H9 (cell line): Measurements from ENCODE around the gene SELPLG. TPM values are rescaled to one million over a fixed set of nuclear protein-coding genes. Genes with fewer than 3 reads are reported as not detected.
A peak's percentile ranks its signal among the peaks of the same experiment; 100 is the strongest.

Experiments used
- DNase-seq: peaks from one replicate; pipeline ENCODE4 v3.0.0-alpha.2; 2017
- H2AFZ ChIP-seq: one replicate; pipeline ENCODE4 v1.6.1; 2013; ENCODE audit warnings: mild to moderate bottlenecking, low read length, control low read depth, moderate library complexity
- H2AK5ac ChIP-seq: 2 replicates; pipeline ENCODE4 v1.6.1; 2013; ENCODE audit warnings: low read length, control low read depth, mixed read lengths; ENCODE audit not compliant: insufficient read length
- H2BK120ac ChIP-seq: one replicate; pipeline ENCODE4 v1.6.1; 2013; ENCODE audit warnings: low read depth, mild to moderate bottlenecking, low read length, control low read depth, inconsistent platforms; ENCODE audit not compliant: poor library complexity, severe bottlenecking
- H2BK12ac ChIP-seq: 2 replicates; pipeline ENCODE4 v1.6.1; 2013; ENCODE audit warnings: low read length, control low read depth, mixed read lengths, low read depth; ENCODE audit not compliant: insufficient read length
- H2BK15ac ChIP-seq: 2 replicates; pipeline ENCODE4 v1.6.1; 2013; ENCODE audit warnings: low read depth, low read length, control low read depth
- H2BK20ac ChIP-seq: one replicate; pipeline ENCODE4 v1.6.1; 2013; ENCODE audit warnings: low read depth, mild to moderate bottlenecking, low read length, control low read depth, inconsistent platforms; ENCODE audit not compliant: poor library complexity, severe bottlenecking
- H2BK5ac ChIP-seq: 2 replicates; pipeline ENCODE4 v1.6.1; 2013; ENCODE audit warnings: low read length, control low read depth, mixed read lengths; ENCODE audit not compliant: insufficient read length
- H3K14ac ChIP-seq: 2 replicates; pipeline ENCODE4 v1.6.1; 2013; ENCODE audit warnings: low read length, control low read depth; ENCODE audit not compliant: insufficient read depth
- H3K18ac ChIP-seq: 2 replicates; pipeline ENCODE4 v1.6.1; 2013; ENCODE audit warnings: low read depth, mild to moderate bottlenecking, mixed read lengths, low read length, control low read depth; ENCODE audit not compliant: insufficient read length
- H3K23ac ChIP-seq: 2 replicates; pipeline ENCODE4 v1.6.1; 2013; ENCODE audit warnings: low read length, control low read depth, mixed read lengths, low read depth; ENCODE audit not compliant: insufficient read length
- H3K23me2 ChIP-seq: 2 replicates; pipeline ENCODE4 v1.6.1; 2013; ENCODE audit warnings: low read depth, mild to moderate bottlenecking, mixed read lengths, low read length, control low read depth; ENCODE audit not compliant: insufficient read length, poor library complexity, severe bottlenecking
- H3K27ac ChIP-seq: 2 replicates; pipeline ENCODE4 v1.5.1; 2013; ENCODE audit warnings: low read length, control low read depth, mixed read lengths, low read depth; ENCODE audit not compliant: insufficient read length
- H3K27me3 ChIP-seq: 2 replicates; pipeline ENCODE4 v1.6.1; 2013; ENCODE audit warnings: low read length, control low read depth, inconsistent platforms; ENCODE audit not compliant: insufficient read depth
- H3K4ac ChIP-seq: 2 replicates; pipeline ENCODE4 v1.6.1; 2013; ENCODE audit warnings: low read depth, mild to moderate bottlenecking, control low read depth, inconsistent platforms, low read length, moderate library complexity
- H3K4me1 ChIP-seq: 2 replicates; pipeline ENCODE4 v1.6.1; 2013; ENCODE audit warnings: low read length, control low read depth, inconsistent platforms; ENCODE audit not compliant: insufficient read depth
- H3K4me2 ChIP-seq: 2 replicates; pipeline ENCODE4 v1.6.1; 2013; ENCODE audit warnings: low read length, control low read depth, mixed read lengths; ENCODE audit not compliant: insufficient read length, insufficient read depth
- H3K56ac ChIP-seq: 2 replicates; pipeline ENCODE4 v1.6.1; 2013; ENCODE audit warnings: low read depth, mild to moderate bottlenecking, mixed read lengths, low read length, control low read depth; ENCODE audit not compliant: insufficient read length
- H3K79me1 ChIP-seq: 2 replicates; pipeline ENCODE4 v1.6.1; 2013; ENCODE audit warnings: low read depth, mild to moderate bottlenecking, moderate library complexity, low read length, control low read depth, inconsistent platforms; ENCODE audit not compliant: insufficient read depth, poor library complexity, severe bottlenecking
- H3K79me2 ChIP-seq: 2 replicates; pipeline ENCODE4 v1.6.1; 2013; ENCODE audit warnings: low read length, control low read depth, inconsistent platforms; ENCODE audit not compliant: insufficient read depth
- H3K9ac ChIP-seq: 2 replicates; pipeline ENCODE4 v1.6.1; 2013; ENCODE audit warnings: low read length, control low read depth, mixed read lengths; ENCODE audit not compliant: insufficient read length; ENCODE audit errors: extremely low read depth
- H3K9me3 ChIP-seq: one replicate; pipeline ENCODE4 v1.6.1; 2013; ENCODE audit warnings: low read depth, low read length, inconsistent platforms; ENCODE audit not compliant: control insufficient read depth
- H3T11ph ChIP-seq: one replicate; pipeline ENCODE4 v1.6.1; 2013; ENCODE audit warnings: mild to moderate bottlenecking, low read length, control low read depth, inconsistent platforms
- H4K20me1 ChIP-seq: one replicate; pipeline ENCODE4 v1.6.1; 2013; ENCODE audit not compliant: control insufficient read depth, insufficient read length, insufficient read depth
- H4K5ac ChIP-seq: 2 replicates; pipeline ENCODE4 v1.6.1; 2013; ENCODE audit warnings: low read depth, mild to moderate bottlenecking, mixed read lengths, low read length, control low read depth; ENCODE audit not compliant: insufficient read length
- H4K8ac ChIP-seq: replicated peaks from 2 replicates; pipeline ENCODE4 v1.6.1; 2013; ENCODE audit warnings: low read length, control low read depth, mixed read lengths, low read depth; ENCODE audit not compliant: insufficient read length
- H4K91ac ChIP-seq: 2 replicates; pipeline ENCODE4 v1.6.1; 2013; ENCODE audit warnings: low read depth, mild to moderate bottlenecking, moderate library complexity, mixed read lengths, low read length, control low read depth; ENCODE audit not compliant: insufficient read length
- H3K27ac Mint-ChIP-seq, 3 experiments: 2 replicates in 2 of 3; 3 replicates in 1 of 3; pipeline ENCODE4 v1.8.0; 2020 to 2021; ENCODE audit warnings: mixed read lengths in 3 of 3, mild to moderate bottlenecking in 1 of 3, moderate library complexity in 1 of 3
- H3K27me3 Mint-ChIP-seq: 2 replicates; pipeline ENCODE4 v1.8.0; 2021; ENCODE audit warnings: low read depth, mild to moderate bottlenecking, moderate library complexity, mixed read lengths
- H3K36me3 Mint-ChIP-seq, 3 experiments: 2 replicates in 2 of 3; 3 replicates in 1 of 3; pipeline ENCODE4 v1.8.0; 2020 to 2021; ENCODE audit warnings: low read depth in 3 of 3, mixed read lengths in 3 of 3; ENCODE audit not compliant: insufficient read depth in 1 of 3
- H3K4me1 Mint-ChIP-seq, 2 experiments: 2 replicates each; pipeline ENCODE4 v1.8.0; 2020; ENCODE audit warnings: mixed read lengths in 2 of 2
- H3K4me3 Mint-ChIP-seq, 2 experiments: 2 replicates in 1 of 2; 3 replicates in 1 of 2; pipeline ENCODE4 v1.8.0; 2020 to 2021; ENCODE audit warnings: mild to moderate bottlenecking in 2 of 2, mixed read lengths in 2 of 2, moderate library complexity in 1 of 2
- H3K9me3 Mint-ChIP-seq, 2 experiments: 2 replicates in 1 of 2; 3 replicates in 1 of 2; pipeline ENCODE4 v1.8.0; 2020; ENCODE audit warnings: mild to moderate bottlenecking in 2 of 2, mixed read lengths in 2 of 2, moderate library complexity in 1 of 2
- CTCF ChIP-seq: fragments of 200-600 bp; sonication (generic); conservative IDR thresholded peaks from 3 replicates; pipeline ENCODE4 v1.8.0; 2021; ENCODE audit warnings: antibody characterized with exemption, mild to moderate bottlenecking
- WGBS: extraction: QIAGEN DNeasy Blood & Tissue Kit; methylation state at CpG from one replicate; pipeline ENCODE4 v1.1.7; 2013; ENCODE audit warnings: missing lambda C conversion rate, low lambda C conversion rate, mixed read lengths; ENCODE audit not compliant: insufficient read length; ENCODE audit errors: extremely low coverage; 5-methylcytosine and 5-hydroxymethylcytosine counted together
- total RNA-seq: library from RNA; stranded (reverse); gene quantifications from 2 replicates; pipeline ENCODE4 v1.2.1, GENCODE V29; 2021

SELPLG gene
- total RNA-seq, 1 experiment from 2014 or later, result 0.15 TPM

GRCh38 chr12:108606492-108606891, 27.2 kb downstream of the SELPLG start:
- H3K27me3 ChIP-seq, result no peaks in the 10 kb centered on the region
- no peak overlapping the region for H3K9ac ChIP-seq
- H3K14ac ChIP-seq, result no peak overlapping the region
- H4K91ac ChIP-seq, result no peak overlapping the region
- no peak overlapping the region for H4K5ac ChIP-seq
- peak overlapping the region; percentile 20 for H3K18ac ChIP-seq
- H2BK12ac ChIP-seq, result no peak overlapping the region
- peaks cover 16 to 27% of the 10 kb centered on the region in 2 experiments for H3K4me1 Mint-ChIP-seq
- no peak overlapping the region for H3T11ph ChIP-seq
- H3K36me3 Mint-ChIP-seq, result no peaks in the 10 kb centered on the region
- no peak for TF ChIP-seq CTCF
- H3K79me1 ChIP-seq, result no peaks in the 10 kb centered on the region
- no peaks in the 10 kb centered on the region; a peak in 1 of 5 replicates for H3K9me3 Mint-ChIP-seq
- no peak overlapping the region for H3K56ac ChIP-seq
- no peaks in the 10 kb centered on the region for H4K20me1 ChIP-seq
- no peak overlapping the region for H2BK15ac ChIP-seq
- H3K4me1 ChIP-seq, result no peaks in the 10 kb centered on the region
- no CpG with 5 or more reads among the region's 9 CpGs for WGBS
- no peak overlapping the region for H3K4me2 ChIP-seq
- no peaks in the 10 kb centered on the region for H3K79me2 ChIP-seq
- no peaks in the 10 kb centered on the region for H3K23me2 ChIP-seq
- H4K8ac ChIP-seq, result no peak overlapping the region
- H2BK120ac ChIP-seq, result no peak overlapping the region
- no peak overlapping the region for H3K27ac Mint-ChIP-seq
- H3K27ac ChIP-seq, result no peak overlapping the region
- peaks cover 1% of the 10 kb centered on the region; the same call in 1 of the 2 replicates for H3K27me3 Mint-ChIP-seq
- H2BK5ac ChIP-seq, result no peak overlapping the region
- H3K4ac ChIP-seq, result no peak overlapping the region
- no peak overlapping the region for H3K4me3 Mint-ChIP-seq
- no peak overlapping the region for H2AFZ ChIP-seq
- no peak overlapping the region for H2BK20ac ChIP-seq
- no peak overlapping the region for H2AK5ac ChIP-seq
- no peak overlapping the region for H3K23ac ChIP-seq
- no peak for DNase-seq
- H3K9me3 ChIP-seq, result no peaks in the 10 kb centered on the region
